ENCODE results near the gene MAGEA8. TPM values are rescaled to one million over a fixed set of nuclear protein-coding genes. Genes with fewer than 3 reads are reported as not detected.
"Not testable (repeated sequence)": the region's sequence is repeated elsewhere in the genome, so short reads cannot be mapped to it uniquely, and the experiment has no call there.

The MAGEA8 gene
- total RNA-seq, 1 experiment from 2014 or later = not detected

GRCh38 chrX:149933547-149933946, 52.6 kb downstream of the MAGEA8 start:
- H3K27ac Mint-ChIP-seq, H3K4me1 Mint-ChIP-seq: not testable (repeated sequence)

More at GRCh38 chrX:149933547-149933946, 52.6 kb downstream of the MAGEA8 start:
- H3K9me3 ChIP-seq (ENCODE audit: control insufficient read depth, low read depth, low read length); H3K79me2 ChIP-seq (ENCODE audit: insufficient read depth, low read length); H3K27me3 ChIP-seq (ENCODE audit: insufficient read depth, low read length); H2BK15ac ChIP-seq (ENCODE audit: low read depth, low read length); H4K91ac ChIP-seq (ENCODE audit: insufficient read length, low read depth, low read length); H3K27ac ChIP-seq (ENCODE audit: insufficient read length, low read depth, low read length); H3K56ac ChIP-seq (ENCODE audit: insufficient read length, low read depth, low read length); H3K23ac ChIP-seq (ENCODE audit: insufficient read length, low read depth, low read length); H2BK120ac ChIP-seq (ENCODE audit: low read depth, low read length, poor library complexity, severe bottlenecking); H3K79me1 ChIP-seq (ENCODE audit: insufficient read depth, low read depth, low read length, poor library complexity, severe bottlenecking); H3K4me2 ChIP-seq (ENCODE audit: insufficient read depth, insufficient read length, low read length); H3K4ac ChIP-seq (ENCODE audit: low read depth, low read length); H2BK12ac ChIP-seq (ENCODE audit: insufficient read length, low read depth, low read length); H2AFZ ChIP-seq (ENCODE audit: low read length); H2AK5ac ChIP-seq (ENCODE audit: insufficient read length, low read length); H2BK5ac ChIP-seq (ENCODE audit: insufficient read length, low read length); H3K4me3 Mint-ChIP-seq; H3T11ph ChIP-seq (ENCODE audit: low read length); H2BK20ac ChIP-seq (ENCODE audit: low read depth, low read length, poor library complexity, severe bottlenecking); H3K4me1 ChIP-seq (ENCODE audit: insufficient read depth, low read length); H4K5ac ChIP-seq (ENCODE audit: insufficient read length, low read depth, low read length); H3K14ac ChIP-seq (ENCODE audit: insufficient read depth, low read length); H4K20me1 ChIP-seq (ENCODE audit: control insufficient read depth, insufficient read depth, insufficient read length); H4K8ac ChIP-seq (replicated peaks; ENCODE audit: insufficient read length, low read depth, low read length); H3K23me2 ChIP-seq (ENCODE audit: insufficient read length, low read depth, low read length, poor library complexity, severe bottlenecking); H3K27me3 Mint-ChIP-seq (ENCODE audit: low read depth); H3K18ac ChIP-seq (ENCODE audit: insufficient read length, low read depth, low read length); H3K9ac ChIP-seq (ENCODE audit: extremely low read depth, insufficient read length, low read length): not testable (repeated sequence)
- WGBS (ENCODE audit: extremely low coverage, insufficient read length, low lambda C conversion rate) = no CpG with 5 or more reads among the region's 21 CpGs
- peaks cover 22 to 25% of the 10 kb centered on the region in 2 experiments for H3K9me3 Mint-ChIP-seq
- TF ChIP-seq, protein P1, sequence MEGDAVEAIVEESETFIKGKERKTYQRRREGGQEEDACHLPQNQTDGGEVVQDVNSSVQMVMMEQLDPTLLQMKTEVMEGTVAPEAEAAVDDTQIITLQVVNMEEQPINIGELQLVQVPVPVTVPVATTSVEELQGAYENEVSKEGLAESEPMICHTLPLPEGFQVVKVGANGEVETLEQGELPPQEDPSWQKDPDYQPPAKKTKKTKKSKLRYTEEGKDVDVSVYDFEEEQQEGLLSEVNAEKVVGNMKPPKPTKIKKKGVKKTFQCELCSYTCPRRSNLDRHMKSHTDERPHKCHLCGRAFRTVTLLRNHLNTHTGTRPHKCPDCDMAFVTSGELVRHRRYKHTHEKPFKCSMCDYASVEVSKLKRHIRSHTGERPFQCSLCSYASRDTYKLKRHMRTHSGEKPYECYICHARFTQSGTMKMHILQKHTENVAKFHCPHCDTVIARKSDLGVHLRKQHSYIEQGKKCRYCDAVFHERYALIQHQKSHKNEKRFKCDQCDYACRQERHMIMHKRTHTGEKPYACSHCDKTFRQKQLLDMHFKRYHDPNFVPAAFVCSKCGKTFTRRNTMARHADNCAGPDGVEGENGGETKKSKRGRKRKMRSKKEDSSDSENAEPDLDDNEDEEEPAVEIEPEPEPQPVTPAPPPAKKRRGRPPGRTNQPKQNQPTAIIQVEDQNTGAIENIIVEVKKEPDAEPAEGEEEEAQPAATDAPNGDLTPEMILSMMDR (conservative IDR thresholded peaks at IDR 0.05) = peak; percentile 36; the same call in 2 of the 3 replicates
- peak; percentile 40 for DNase-seq
- H3K36me3 Mint-ChIP-seq (ENCODE audit: insufficient read depth in 1 of 3, low read depth in 3 of 3) = peaks cover 13 to 19% (median 15%) of the 10 kb centered on the region in 3 experiments

Other genes with a start within 250 kb of the MAGEA8 start
- 22.7 and 23.6 TPM in 2 replicates for gene TMEM185A, start 249.4 kb upstream of the MAGEA8 start, total RNA-seq (2021)
- gene MAGEA11, start 169.1 kb upstream of the MAGEA8 start, total RNA-seq (2021) = not detected in 2 replicates
- gene HSFX1, start 107.1 kb upstream of the MAGEA8 start, total RNA-seq (2021) = 0.50 and 0.55 TPM in 2 replicates
- 0.28 TPM in 1 of 2 replicates, not detected in the other for gene MAGEA9, start 99.3 kb upstream of the MAGEA8 start, total RNA-seq (2021)
- gene HSFX4, start 48.4 kb downstream of the MAGEA8 start, total RNA-seq (2021) = not detected in 2 replicates
- 38.9 and 39.6 TPM in 2 replicates for gene EOLA2, start 57.3 kb downstream of the MAGEA8 start, total RNA-seq (2021)